ENCODE data around the gene TMEM219.
A peak's percentile ranks its signal among the peaks of the same experiment; 100 is the strongest.
"Not testable (repeated sequence)": the region's sequence is repeated elsewhere in the genome, so short reads cannot be mapped to it uniquely, and the experiment has no call there.

The TMEM219 gene

GRCh38 chr16:29951625-29952365 is 10.1 kb upstream of the TMEM219 start:
- no peak for DNase-seq (ENCODE audit: low spot score)

- DNase-seq (ENCODE audit: low spot score) = no peak
These were observed 3.1 kb upstream of the TMEM219 start for GRCh38 chr16:29958756-29959155.

- no peak for DNase-seq (ENCODE audit: low spot score)
These were observed 2.6 kb upstream of the TMEM219 start for GRCh38 chr16:29959293-29959692.

- not testable (repeated sequence) for DNase-seq (ENCODE audit: low spot score)
These were observed 2.1 kb upstream of the TMEM219 start for GRCh38 chr16:29959821-29960220.

- no peak for DNase-seq (ENCODE audit: low spot score)
These were observed 776 bp upstream of the TMEM219 start for GRCh38 chr16:29961127-29961478.

GRCh38 chr16:29962344-29962994 is 590 bp downstream of the TMEM219 start:
- DNase-seq (ENCODE audit: low spot score) = peak; percentile 47

- no peak for DNase-seq (ENCODE audit: low spot score)
These were observed 1.3 kb downstream of the TMEM219 start for GRCh38 chr16:29963021-29963743.

- no peak for DNase-seq (ENCODE audit: low spot score)
These were observed 6.3 kb downstream of the TMEM219 start for GRCh38 chr16:29968205-29968604.

GRCh38 chr16:29971304-29971703 is 9.4 kb downstream of the TMEM219 start:
- no peak for DNase-seq (ENCODE audit: low spot score)

GRCh38 chr16:29972500-29972899 is 10.6 kb downstream of the TMEM219 start:
- DNase-seq (ENCODE audit: low spot score) = no peak

GRCh38 chr16:29972992-29973383 is 11.1 kb downstream of the TMEM219 start:
- DNase-seq (ENCODE audit: low spot score) = no peak

- DNase-seq (ENCODE audit: low spot score) = peak; percentile 100
These were observed 11.7 kb downstream of the TMEM219 start, which contains the start of gene TAOK2 for GRCh38 chr16:29973384-29974246. TSS of gene TAOK2 (plus strand) at chr16:29973868. CDS start at chr16:29977773, 3,905 bp downstream.

GRCh38 chr16:29974291-29975133 is 12.6 kb downstream of the TMEM219 start:
- peak; percentile 23 for DNase-seq (ENCODE audit: low spot score)

- DNase-seq (ENCODE audit: low spot score) = no peak
These were observed 13.3 kb downstream of the TMEM219 start for GRCh38 chr16:29975134-29975538.

- no peak for DNase-seq (ENCODE audit: low spot score)
These were observed 14.1 kb downstream of the TMEM219 start for GRCh38 chr16:29975811-29976511.

GRCh38 chr16:29977063-29977825 is 15.4 kb downstream of the TMEM219 start:
- DNase-seq (ENCODE audit: low spot score) = no peak

GRCh38 chr16:29978081-29978480 is 16.2 kb downstream of the TMEM219 start:
- no peak for DNase-seq (ENCODE audit: low spot score)

- no peak for DNase-seq (ENCODE audit: low spot score)
These were observed 16.8 kb downstream of the TMEM219 start for GRCh38 chr16:29978564-29979270.

Data from AG20443 (cell line).